Bronchial epithelial cell (primary cell): ENCODE results near the gene DLGAP1. TPM values are rescaled to one million over a fixed set of nuclear protein-coding genes. Genes with fewer than 3 reads are reported as not detected.
A peak's percentile ranks its signal among the peaks of the same experiment; 100 is the strongest.

Source experiments
- DNase-seq: peaks from one replicate; pipeline ENCODE4 v3.0.0-alpha.2; 2010; ENCODE audit warnings: low read depth
- FAIRE-seq: peaks from 2 replicates; lab custom pipeline; 2011; peaks lifted over from hg19 to GRCh38; lab: Jason Lieb, UNC
- H3K27me3 ChIP-seq: 2 replicates; pipeline ENCODE4 v1.5.1; 2011; ENCODE audit warnings: low read length; ENCODE audit not compliant: control insufficient read depth, insufficient read depth
- H3K36me3 ChIP-seq: 2 replicates; pipeline ENCODE4 v1.5.1; 2011; ENCODE audit warnings: low read length; ENCODE audit not compliant: control insufficient read depth, insufficient read depth
- H3K4me3 ChIP-seq: 2 replicates; pipeline ENCODE4 v1.5.1; 2011; ENCODE audit warnings: mild to moderate bottlenecking, low read depth, low read length, control low read depth
- CTCF ChIP-seq: IDR thresholded peaks from 2 replicates; pipeline ENCODE4 v1.5.1; 2011; ENCODE audit warnings: mild to moderate bottlenecking, moderate library complexity, low read length, control low read depth, inconsistent platforms; ENCODE audit not compliant: insufficient read depth, severe bottlenecking
- total RNA-seq: library from RNA; depleted of rRNA; stranded (reverse); fragments of >200 nt; gene quantifications from 2 replicates; pipeline ENCODE4 v1.2.1, GENCODE V29; 2014

The DLGAP1 gene
- total RNA-seq, 1 donor from 2014 or later, result not detected

DNA sequence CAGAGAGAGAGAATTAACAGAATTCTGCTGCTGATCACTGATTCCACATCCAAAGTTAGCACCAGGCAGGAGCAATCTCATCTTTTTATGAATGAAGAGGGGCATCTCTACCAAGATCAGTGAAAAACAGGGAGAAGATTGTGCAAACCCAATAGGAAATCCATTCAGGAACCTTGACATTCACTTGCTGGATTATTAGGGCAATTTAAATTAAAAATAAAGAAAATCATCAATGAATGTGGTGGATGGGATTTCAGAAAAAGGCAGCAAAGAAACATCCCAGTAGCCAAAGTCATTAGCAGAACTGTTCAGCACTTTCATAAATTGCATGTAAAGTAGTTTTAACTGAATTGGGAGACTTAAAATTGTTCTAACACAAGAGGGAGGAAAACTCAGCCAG lies 581.9 kb downstream of the DLGAP1 start:
- Histone ChIP-seq H3K36me3 (no peaks in the 10 kb centered on the region), H3K4me3 (no peak overlapping the region), H3K27me3 (no peaks in the 10 kb centered on the region)
- DNase-seq (no peak), FAIRE-seq (no peak)
- TF ChIP-seq CTCF, result no peak

- DNase-seq, result no peak
- no peak for FAIRE-seq
- TF ChIP-seq CTCF, result no peak
- Histone ChIP-seq H3K36me3 (no peaks in the 10 kb centered on the region), H3K4me3 (no peak overlapping the region), H3K27me3 (no peaks in the 10 kb centered on the region)
These were observed 582.5 kb downstream of the DLGAP1 start for GRCh38 chr18:3872641-3873040.

DNA sequence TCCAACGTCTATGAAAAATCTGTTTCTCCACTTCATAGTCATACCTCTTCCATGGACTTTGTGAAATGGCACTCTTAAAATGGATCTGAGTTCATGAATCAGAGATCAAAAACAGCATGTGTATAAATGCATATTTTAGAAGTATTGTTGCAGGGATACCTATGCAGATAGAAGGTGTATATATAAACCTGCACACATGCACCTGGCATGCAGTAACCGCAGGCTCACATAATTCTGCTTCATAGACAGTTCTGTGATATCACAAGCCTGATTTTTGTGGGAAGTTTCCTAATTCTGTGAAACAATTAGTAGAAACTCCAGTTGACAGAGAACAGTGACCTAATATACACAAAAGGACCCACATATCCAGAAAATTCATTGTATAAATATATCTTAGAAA lies 583.4 kb downstream of the DLGAP1 start:
- H3K36me3 ChIP-seq, result no peaks in the 10 kb centered on the region
- TF ChIP-seq CTCF, result no peak
- DNase-seq, result no peak
- FAIRE-seq, result no peak
- no peaks in the 10 kb centered on the region for H3K27me3 ChIP-seq
- H3K4me3 ChIP-seq, result no peak overlapping the region

DNA sequence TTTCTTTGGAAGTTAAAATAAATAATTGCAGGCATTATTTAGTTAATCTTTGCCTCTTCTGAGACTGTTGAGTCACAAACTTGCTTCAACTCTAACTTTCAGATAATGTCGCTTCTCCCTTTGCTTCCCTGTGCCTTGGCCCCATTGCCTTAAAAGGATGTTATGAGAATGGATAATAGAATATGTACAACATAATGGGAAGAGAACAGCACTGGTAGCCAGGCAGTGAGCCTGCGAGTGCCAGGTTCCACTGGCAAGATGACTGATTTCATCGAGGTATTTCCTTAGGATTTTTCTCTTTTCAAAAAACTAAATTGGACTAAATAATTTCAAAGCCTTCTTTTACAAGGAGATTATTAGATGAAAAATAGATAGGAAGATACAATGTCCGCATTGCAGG lies 584.2 kb downstream of the DLGAP1 start:
- no peaks in the 10 kb centered on the region for H3K36me3 ChIP-seq
- no peak for TF ChIP-seq CTCF
- DNase-seq (no peak), FAIRE-seq (no peak)
- no peaks in the 10 kb centered on the region for H3K27me3 ChIP-seq
- no peak overlapping the region for H3K4me3 ChIP-seq

DNA sequence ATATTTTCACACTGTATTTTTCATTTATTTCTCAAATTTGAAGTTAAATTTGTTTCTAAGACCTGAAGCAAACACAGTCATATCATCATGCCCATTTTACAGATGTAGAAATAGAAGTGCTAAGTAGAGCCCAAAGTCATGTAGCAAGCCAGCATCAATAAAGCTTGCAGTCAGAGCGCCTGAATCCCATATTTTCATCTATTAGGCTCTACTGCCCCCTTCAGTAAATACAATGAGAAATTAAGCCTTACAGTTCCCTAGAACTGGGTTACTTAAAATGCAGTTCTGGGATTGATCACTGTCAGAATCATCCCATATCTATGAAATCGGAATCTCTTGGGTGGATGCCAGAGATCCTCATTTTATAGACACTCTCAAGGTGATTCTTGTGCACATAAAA lies 585.3 kb downstream of the DLGAP1 start:
- peak; percentile 47 for TF ChIP-seq CTCF
- peak; percentile 62 for DNase-seq
- H3K36me3 ChIP-seq, result no peaks in the 10 kb centered on the region
- no peak overlapping the region for H3K4me3 ChIP-seq
- no peak for FAIRE-seq
- no peaks in the 10 kb centered on the region for H3K27me3 ChIP-seq

DNA sequence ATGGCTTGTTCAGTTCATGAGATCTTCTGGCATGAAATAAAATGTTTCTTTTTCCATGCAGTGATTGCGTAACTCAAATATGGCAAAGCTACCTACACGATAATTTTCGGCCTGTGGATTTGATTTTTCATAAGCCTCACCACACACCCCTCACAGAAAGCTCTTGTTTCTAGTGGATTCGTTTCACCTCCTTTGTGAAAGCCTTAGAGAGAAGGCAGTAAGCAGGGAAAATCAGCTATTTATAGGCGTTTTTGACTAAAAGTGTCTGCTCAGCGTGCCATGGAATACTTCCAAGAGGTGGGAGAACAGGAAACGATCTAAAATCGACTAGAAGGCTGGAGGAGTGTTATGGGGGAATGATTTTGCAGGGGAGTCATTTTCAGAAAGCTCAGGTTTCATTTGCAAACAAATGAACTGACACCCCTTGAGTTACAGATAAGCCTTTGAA lies 587.2 kb downstream of the DLGAP1 start:
- Histone ChIP-seq H3K27me3 (no peaks in the 10 kb centered on the region), H3K36me3 (no peaks in the 10 kb centered on the region), H3K4me3 (no peak overlapping the region)
- TF ChIP-seq CTCF, result no peak
- DNase-seq (no peak), FAIRE-seq (no peak)
